GM12865 (cell line): ENCODE measurements around the gene MAP3K7CL.
"Not testable (repeated sequence)": the region's sequence is repeated elsewhere in the genome, so short reads cannot be mapped to it uniquely, and the experiment has no call there.

ENCODE experiments used
- DNase-seq: peaks from one replicate; pipeline ENCODE4 v3.0.0; 2010; ENCODE audit warnings: low read depth
- H3K4me3 ChIP-seq: 2 replicates; pipeline ENCODE4 v1.5.1; 2011; ENCODE audit warnings: mild to moderate bottlenecking, low read depth, low read length, control low read depth
- CTCF ChIP-seq: IDR thresholded peaks from 2 replicates; pipeline ENCODE4 v1.5.1; 2011; ENCODE audit warnings: low read length, control low read depth, low read depth, inconsistent platforms; ENCODE audit not compliant: insufficient read depth; ENCODE audit errors: missing control alignments

Gene MAP3K7CL

DNA sequence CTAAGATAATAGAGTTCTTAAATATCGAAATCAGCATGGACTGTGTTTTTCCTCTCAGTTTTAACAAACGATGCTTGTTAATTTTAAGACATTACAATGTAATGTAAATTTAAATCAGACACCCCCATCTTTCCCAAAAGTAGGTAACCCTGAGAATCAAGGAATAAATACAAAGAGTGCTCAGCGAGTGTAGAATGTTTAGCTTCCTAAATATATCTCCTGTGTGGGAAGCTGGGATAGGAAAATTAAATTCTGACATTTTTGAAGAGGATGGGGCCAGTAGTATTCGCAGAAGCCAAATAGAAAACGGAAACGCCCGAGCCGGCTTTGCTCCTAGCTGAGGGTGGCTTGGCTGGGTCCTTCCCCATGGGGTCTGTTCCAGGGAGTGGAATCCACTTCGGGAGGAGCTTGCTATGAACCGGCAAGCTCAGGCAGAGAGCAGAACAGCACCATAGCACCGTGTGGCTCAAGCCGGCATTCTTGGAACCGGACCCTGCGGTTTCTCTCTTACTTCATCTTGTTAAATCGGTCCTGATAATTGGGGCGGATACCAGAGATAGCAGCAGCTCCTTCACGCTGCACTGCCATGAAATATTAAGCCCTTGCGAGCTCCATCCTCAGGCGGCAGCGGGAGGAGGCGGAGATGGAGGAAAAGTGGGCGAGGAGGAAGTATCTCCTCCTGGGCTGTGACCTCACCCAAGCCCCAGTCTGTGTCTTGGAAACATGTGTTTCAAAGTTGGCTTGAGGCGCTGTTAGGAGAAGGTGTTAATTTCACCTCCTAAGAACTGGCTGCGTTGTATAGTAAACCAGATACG lies 24.9 kb downstream of the MAP3K7CL start:
- DNase-seq, result no peak
- H3K4me3 ChIP-seq, result no peak overlapping the region
- TF ChIP-seq CTCF, result no peak

GRCh38 chr21:29155933-29156260 lies 25.5 kb downstream of the MAP3K7CL start:
- no peak for DNase-seq
- no peak overlapping the region for H3K4me3 ChIP-seq
- no peak for TF ChIP-seq CTCF

GRCh38 chr21:29157080-29157479 lies 26.6 kb downstream of the MAP3K7CL start:
- no peak for TF ChIP-seq CTCF
- no peak for DNase-seq
- H3K4me3 ChIP-seq, result no peak overlapping the region

- no peak for TF ChIP-seq CTCF
- no peak for DNase-seq
- H3K4me3 ChIP-seq, result no peak overlapping the region
Measured at GRCh38 chr21:29159842-29160241, 29.4 kb downstream of the MAP3K7CL start.

DNA sequence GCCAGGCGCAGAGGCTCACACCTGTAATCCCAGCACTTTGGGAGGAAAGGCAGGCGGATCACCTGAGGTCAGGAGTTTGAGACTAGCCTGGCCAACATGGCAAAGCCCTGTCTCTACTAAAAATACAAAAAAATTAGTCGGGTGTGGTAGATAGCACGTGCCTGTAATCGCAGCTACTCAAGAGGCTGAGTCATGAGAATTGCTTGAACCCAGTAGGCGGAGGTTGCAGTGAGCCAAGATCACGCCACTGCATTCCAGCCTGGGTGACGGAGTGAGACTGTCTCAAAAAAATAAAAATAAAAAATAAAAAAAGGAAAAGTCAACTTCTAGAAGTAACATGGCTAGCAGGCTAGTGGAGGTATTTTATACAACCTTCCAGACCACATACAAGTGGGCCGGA lies 32.4 kb downstream of the MAP3K7CL start:
- not testable (repeated sequence) for H3K4me3 ChIP-seq, DNase-seq

GRCh38 chr21:29163341-29164115 lies 33.1 kb downstream of the MAP3K7CL start:
- TF ChIP-seq CTCF, result no peak
- H3K4me3 ChIP-seq, result no peak overlapping the region
- no peak for DNase-seq

DNA sequence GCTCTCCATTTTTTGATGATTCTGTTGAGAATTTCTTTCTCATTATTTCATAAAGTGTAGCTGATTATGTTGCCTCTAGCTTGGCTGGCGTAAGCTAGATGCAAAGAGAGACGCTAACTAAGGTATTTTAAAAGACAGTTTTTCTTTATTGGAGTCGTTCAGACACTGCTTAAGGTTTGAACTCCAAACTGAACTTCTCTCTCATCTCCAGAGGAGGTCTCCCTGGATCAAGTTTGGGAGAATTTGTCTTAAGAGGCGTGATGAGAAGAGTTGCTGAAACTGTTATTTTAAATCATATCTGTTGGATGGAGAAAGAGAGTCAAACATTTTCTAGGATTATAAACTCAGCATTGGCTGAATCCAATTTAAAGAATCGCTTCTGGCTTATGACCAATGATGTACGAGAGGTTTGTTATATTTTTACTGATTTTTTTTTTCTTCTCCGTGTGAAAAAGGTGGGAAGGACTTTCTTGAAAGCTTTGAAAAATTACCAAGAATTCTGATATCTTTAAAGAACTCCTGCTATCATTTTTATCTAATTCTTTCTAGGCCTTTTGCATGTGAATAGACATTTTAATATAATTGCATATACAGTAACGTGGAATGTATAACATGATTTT lies 34.0 kb downstream of the MAP3K7CL start:
- DNase-seq, result peak; percentile 66
- peak; percentile 42 for TF ChIP-seq CTCF
- H3K4me3 ChIP-seq, result no peak overlapping the region
